HepG2 (cell line): ENCODE measurements around the gene C9orf50. TPM values are rescaled to one million over a fixed set of nuclear protein-coding genes. Genes with fewer than 3 reads are reported as not detected.

ENCODE experiments used
- AKNA ChIP-seq: sonication (generic); formaldehyde crosslinking; IDR thresholded peaks from 2 replicates; pipeline ENCODE4 v1.4.0; 2020; ENCODE audit warnings: missing genetic modification reagents, borderline replicate concordance
- BHLHE40 ChIP-seq: IDR thresholded peaks from 2 replicates; pipeline ENCODE4 v1.6.1; 2011; ENCODE audit warnings: low read length, improper control_type of control experiment
- FOXA1 ChIP-seq, 2 experiments: fragments of 450-650 bp in 1 of 2; sonication (generic) in 1 of 2; formaldehyde crosslinking in 1 of 2; IDR thresholded peaks; 2 replicates each; pipeline versions ENCODE4 v1.4.0 to v1.6.1; 2016 to 2020; ENCODE audit warnings: missing genetic modification reagents in 1 of 2
- GATAD2A ChIP-seq: IDR thresholded peaks from 2 replicates; pipeline ENCODE4 v1.6.1; 2016
- HDAC2 ChIP-seq: sonication (generic); formaldehyde crosslinking; IDR thresholded peaks from 2 replicates; pipeline ENCODE4 v1.4.0; 2020; ENCODE audit warnings: missing genetic modification reagents
- HIVEP1 ChIP-seq: sonication (generic); formaldehyde crosslinking; IDR thresholded peaks from 2 replicates; pipeline ENCODE4 v1.4.0; 2020; ENCODE audit warnings: mild to moderate bottlenecking, missing genetic modification reagents
- HOXA5 ChIP-seq: sonication (generic); formaldehyde crosslinking; IDR thresholded peaks from 2 replicates; pipeline ENCODE4 v1.4.0; 2020; ENCODE audit warnings: missing genetic modification reagents
- LCORL ChIP-seq, 2 experiments: fragments of 450-650 bp in 1 of 2; sonication (generic) in 1 of 2; formaldehyde crosslinking in 1 of 2; IDR thresholded peaks; 2 replicates each; pipeline versions ENCODE4 v1.5.0 to v1.6.1; 2017 to 2020; ENCODE audit warnings: antibody characterized with exemption in 1 of 2, missing genetic modification reagents in 1 of 2
- THAP9 ChIP-seq: sonication (generic); formaldehyde crosslinking; IDR thresholded peaks from 2 replicates; pipeline ENCODE4; 2020; ENCODE audit warnings: missing genetic modification reagents, mild to moderate bottlenecking, borderline replicate concordance
- ZBTB26 ChIP-seq: IDR thresholded peaks from 2 replicates; pipeline ENCODE4 v1.6.1; 2016; ENCODE audit warnings: missing compliant biosample characterization, missing genetic modification reagents, borderline replicate concordance
- ZKSCAN1 ChIP-seq: fragments of 150-350 bp; IDR thresholded peaks from 2 replicates; pipeline ENCODE4 v1.6.1; 2014; ENCODE audit warnings: low read length
- ZNF160 ChIP-seq: sonication (generic); formaldehyde crosslinking; IDR thresholded peaks from 2 replicates; pipeline ENCODE4 v1.8.0; 2022; ENCODE audit warnings: mild to moderate bottlenecking, inconsistent platforms, missing genetic modification reagents
- ZNF263 ChIP-seq: sonication (generic); formaldehyde crosslinking; IDR thresholded peaks from 2 replicates; pipeline ENCODE4 v1.4.0; 2020; ENCODE audit warnings: missing genetic modification reagents
- ZNF343 ChIP-seq: sonication (generic); formaldehyde crosslinking; IDR thresholded peaks from 2 replicates; pipeline ENCODE4 v1.4.0; 2020; ENCODE audit warnings: mild to moderate bottlenecking, missing genetic modification reagents
- ZNF350 ChIP-seq: sonication (generic); formaldehyde crosslinking; IDR thresholded peaks from 2 replicates; pipeline ENCODE4 v1.4.0; 2020; ENCODE audit warnings: mild to moderate bottlenecking, low read depth, missing genetic modification reagents, borderline replicate concordance
- polyA plus RNA-seq, 8 experiments: library from polyadenylated mRNA; depleted of rRNA in 3 of 8; stranded (reverse) in 7 of 8; unstranded in 1 of 8; fragments of >200 nt; fragmentation: Illumina TruSeq in 4 of 8; extraction: Trizol in 4 of 8; gene quantifications; 2 replicates each; pipeline versions ENCODE4 v1.2.1 to v1.2.3, GENCODE V29; 2011 to 2016; ENCODE audit warnings: low read depth in 4 of 8, missing spikeins in 1 of 8, mixed read lengths in 1 of 8; ENCODE audit not compliant: insufficient read depth in 1 of 8
- total RNA-seq, 5 experiments: library from RNA; depleted of rRNA; stranded (reverse); fragments of >200 nt; fragmentation: Illumina TruSeq; extraction: Trizol; gene quantifications; 2 replicates each; pipeline ENCODE4 v1.2.3, GENCODE V29; 2016; ENCODE audit warnings: low read depth in 1 of 5
- TF ChIP-seq, protein P1 (sequence below): sonication (generic); formaldehyde crosslinking; IDR thresholded peaks from 2 replicates; pipeline ENCODE4 v1.5.1; 2020; ENCODE audit warnings: missing genetic modification reagents, mild to moderate bottlenecking, borderline replicate concordance

Gene C9orf50
- total and polyA plus RNA-seq, 2 of the 13 experiments (the other 11 are each of a cell fraction or from before 2014, with no cell fraction given): not detected

- TF ChIP-seq AKNA: no peak
- TF ChIP-seq THAP9 (CRISPR knock-in tag): no peak
- no peak for TF ChIP-seq ZBTB26 (CRISPR knock-in tag)
- TF ChIP-seq ZNF160 (CRISPR knock-in tag): no peak; the same call in 1 of the 2 replicates
- TF ChIP-seq GATAD2A (CRISPR knock-in tag): peak; percentile 41; the same call in 1 of the 2 replicates
- TF ChIP-seq HDAC2 (CRISPR knock-in tag): peak; percentile 68; the same call in 1 of the 2 replicates
- TF ChIP-seq ZKSCAN1: no peak; the same call in 1 of the 2 replicates
- peak; percentile 84; the same call in 1 of the 2 replicates for TF ChIP-seq HOXA5 (CRISPR knock-in tag)
- peak; percentile 44 for TF ChIP-seq ZNF350 (CRISPR knock-in tag)
- TF ChIP-seq FOXA1 (IDR thresholded peaks at IDR 0.05): no peak
- peak; percentile 68 for TF ChIP-seq FOXA1 (CRISPR knock-in tag; IDR thresholded peaks at IDR 0.05)
- TF ChIP-seq LCORL (IDR thresholded peaks at IDR 0.05): no peak
- peak; percentile 99 for TF ChIP-seq LCORL (CRISPR knock-in tag; IDR thresholded peaks at IDR 0.05)
- TF ChIP-seq BHLHE40: peak; percentile 47; the same call in 1 of the 2 replicates
- peak; percentile 99 for TF ChIP-seq HIVEP1 (CRISPR knock-in tag)
- TF ChIP-seq ZNF343: peak; percentile 93
- TF ChIP-seq, protein P1, sequence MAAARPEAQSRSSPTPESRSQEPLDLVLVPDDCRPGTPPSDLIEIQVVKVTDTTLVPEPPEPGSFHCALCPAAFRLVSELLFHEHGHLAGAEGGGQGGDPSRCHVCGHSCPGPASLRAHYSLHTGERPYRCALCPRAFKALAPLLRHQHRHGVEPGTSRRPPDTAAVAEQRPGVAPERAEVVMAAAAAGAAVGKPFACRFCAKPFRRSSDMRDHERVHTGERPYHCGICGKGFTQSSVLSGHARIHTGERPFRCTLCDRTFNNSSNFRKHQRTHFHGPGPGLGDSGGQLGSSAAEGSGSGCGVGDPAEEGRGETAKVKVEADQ (CRISPR knock-in tag): peak; percentile 75; the same call in 1 of the 2 replicates
- TF ChIP-seq ZNF263: peak; percentile 55
Observed at GRCh38 chr9:129597355-129598088, 23.4 kb downstream of the C9orf50 start (continued).
